NCI-H1417 treated with DMSO at 0.1 percent for 48 hours (cell line): Measurements from ENCODE around the gene DDI1.
"Not testable (repeated sequence)": the region's sequence is repeated elsewhere in the genome, so short reads cannot be mapped to it uniquely, and the experiment has no call there.

Experiments
- DNase-seq: peaks from one replicate; lab custom pipeline; 2025; lab: John Stamatoyannopoulos, UW

Gene DDI1

GRCh38 chr11:104041792-104042191, 5.4 kb downstream of the DDI1 start:
- DNase-seq, result no peak

- no peak for DNase-seq
Observed at GRCh38 chr11:104043142-104043541, 6.7 kb downstream of the DDI1 start.

GRCh38 chr11:104043678-104044239, 7.3 kb downstream of the DDI1 start:
- DNase-seq, result no peak

GRCh38 chr11:104046331-104046730, 9.9 kb downstream of the DDI1 start:
- DNase-seq, result no peak

GRCh38 chr11:104046858-104047257, 10.4 kb downstream of the DDI1 start:
- not testable (repeated sequence) for DNase-seq

- DNase-seq, result no peak
Observed at GRCh38 chr11:104049116-104049515, 12.7 kb downstream of the DDI1 start.

- DNase-seq, result no peak
Observed at GRCh38 chr11:104051778-104052177, 15.3 kb downstream of the DDI1 start.

GRCh38 chr11:104053743-104054478, 17.5 kb downstream of the DDI1 start:
- DNase-seq, result no peak

- DNase-seq, result no peak
Observed at GRCh38 chr11:104054911-104055529, 18.6 kb downstream of the DDI1 start.

GRCh38 chr11:104055596-104055995, 19.2 kb downstream of the DDI1 start:
- no peak for DNase-seq

GRCh38 chr11:104057908-104058307, 21.5 kb downstream of the DDI1 start:
- no peak for DNase-seq

GRCh38 chr11:104058680-104059079, 22.2 kb downstream of the DDI1 start:
- no peak for DNase-seq

- no peak for DNase-seq
Observed at GRCh38 chr11:104060004-104060794, 23.8 kb downstream of the DDI1 start.

- no peak for DNase-seq
Observed at GRCh38 chr11:104060820-104061219, 24.4 kb downstream of the DDI1 start.

GRCh38 chr11:104061853-104062521, 25.5 kb downstream of the DDI1 start:
- no peak for DNase-seq

GRCh38 chr11:104064034-104064630, 27.7 kb downstream of the DDI1 start:
- no peak for DNase-seq

GRCh38 chr11:104067534-104067933, 31.1 kb downstream of the DDI1 start:
- no peak for DNase-seq

GRCh38 chr11:104073950-104074705, 37.7 kb downstream of the DDI1 start:
- no peak for DNase-seq

- no peak for DNase-seq
Observed at GRCh38 chr11:104075091-104075490, 38.7 kb downstream of the DDI1 start.

GRCh38 chr11:104075706-104076105, 39.3 kb downstream of the DDI1 start:
- no peak for DNase-seq

GRCh38 chr11:104076455-104076854, 40.0 kb downstream of the DDI1 start:
- no peak for DNase-seq
